Subcutaneous abdominal adipose tissue (tissue), 5 donors: ENCODE data around the gene CCDC82.

Experiments
- H3K27ac ChIP-seq: one replicate; pipeline ENCODE4 v1.7.0; 2013; ENCODE audit warnings: low read depth, mild to moderate bottlenecking, inconsistent platforms, low read length, moderate library complexity
- H3K27me3 ChIP-seq, 5 donors: one replicate each; pipeline ENCODE4 v1.7.0; 2013; ENCODE audit warnings: low read length in 5 of 5, inconsistent platforms in 1 of 5; ENCODE audit not compliant: control insufficient read depth in 5 of 5, insufficient read depth in 4 of 5
- H3K36me3 ChIP-seq, 5 donors: one replicate each; pipeline ENCODE4 v1.7.0; 2013; ENCODE audit warnings: low read length in 5 of 5; ENCODE audit not compliant: control insufficient read depth in 5 of 5, insufficient read depth in 5 of 5
- H3K4me1 ChIP-seq, 5 donors: one replicate each; pipeline ENCODE4 v1.7.0; 2013; ENCODE audit warnings: low read length in 5 of 5, mild to moderate bottlenecking in 3 of 5, moderate library complexity in 1 of 5; ENCODE audit not compliant: control insufficient read depth in 5 of 5, insufficient read depth in 5 of 5
- H3K4me3 ChIP-seq, 5 donors: one replicate each; pipeline ENCODE4 v1.7.0; 2013; ENCODE audit warnings: low read length in 5 of 5, low read depth in 1 of 5
- H3K9ac ChIP-seq, 5 donors: one replicate each; pipeline ENCODE4 v1.7.0; 2013; ENCODE audit warnings: low read length in 5 of 5, mild to moderate bottlenecking in 4 of 5, moderate library complexity in 3 of 5
- H3K9me3 ChIP-seq, 5 donors: one replicate each; pipeline ENCODE4 v1.7.0; 2013; ENCODE audit warnings: low read length in 5 of 5; ENCODE audit not compliant: control insufficient read depth in 5 of 5
- donor health status: healthy.
- donor health status: healthy.
- donor health status: healthy.
- donor health status: healthy.
- donor health status: healthy.

The CCDC82 gene

DNA sequence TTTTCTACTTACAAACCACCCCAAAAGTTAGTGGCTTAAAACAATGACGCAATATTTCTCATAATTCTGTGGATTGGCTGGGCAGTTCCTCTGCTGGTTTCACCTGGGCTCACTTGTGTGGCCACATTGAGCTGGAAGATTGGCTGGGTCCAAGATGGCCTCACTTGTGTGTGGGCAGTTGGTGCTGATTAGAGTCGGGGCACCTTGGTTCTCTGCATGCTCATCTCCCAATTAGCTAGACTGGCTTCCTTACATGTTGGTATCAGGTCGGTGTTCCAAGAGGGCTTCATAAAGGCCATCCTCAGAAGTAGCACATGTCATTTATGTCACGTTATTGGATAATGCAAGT is 59.2 kb downstream of the CCDC82 start:
- no peaks in the 10 kb centered on the region for H3K9me3 ChIP-seq
- H3K27me3 ChIP-seq, result no peaks in the 10 kb centered on the region
- H3K4me1 ChIP-seq, result peaks cover 5 to 52% (median 43%) of the 10 kb centered on the region in 5 donors
- no peak overlapping the region for H3K9ac ChIP-seq
- peaks cover 0 to 6% (median 0%) of the 10 kb centered on the region in 5 donors for H3K36me3 ChIP-seq
- H3K27ac ChIP-seq, result peak overlapping the region; percentile 37
- no peak overlapping the region for H3K4me3 ChIP-seq

GRCh38 chr11:96329855-96330510 is 59.7 kb downstream of the CCDC82 start:
- peaks cover 0 to 6% (median 0%) of the 10 kb centered on the region in 5 donors for H3K36me3 ChIP-seq
- H3K27ac ChIP-seq, result peak overlapping the region; percentile 37
- H3K4me3 ChIP-seq, result no peak overlapping the region
- peaks cover 5 to 51% (median 45%) of the 10 kb centered on the region in 5 donors for H3K4me1 ChIP-seq
- H3K9me3 ChIP-seq, result no peaks in the 10 kb centered on the region
- peak overlapping the region in 1 of 5 donors; percentile 0 for H3K9ac ChIP-seq
- H3K27me3 ChIP-seq, result no peaks in the 10 kb centered on the region

DNA sequence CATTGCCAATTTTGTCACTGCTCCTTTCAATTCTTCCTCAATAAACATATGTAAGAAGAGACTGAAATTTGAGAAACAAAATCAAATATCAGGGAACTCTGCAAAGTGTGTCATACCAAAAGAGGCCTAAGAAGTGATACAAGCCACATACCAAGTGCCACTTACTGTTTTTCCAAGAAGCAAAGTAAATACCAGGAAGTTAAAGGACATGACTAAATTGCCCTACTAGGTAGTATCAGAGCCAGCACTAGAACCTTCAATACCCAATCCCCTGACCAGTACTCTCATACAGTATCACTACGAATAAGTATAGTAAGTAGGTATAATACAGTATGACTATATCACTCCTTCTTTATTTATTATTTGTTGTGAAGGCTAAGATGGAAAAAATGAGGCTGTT is 60.3 kb downstream of the CCDC82 start:
- Histone ChIP-seq H3K27ac (peak overlapping the region; percentile 37), H3K9me3 (no peaks in the 10 kb centered on the region), H3K4me3 (no peak overlapping the region), H3K27me3 (no peaks in the 10 kb centered on the region), H3K9ac (peak overlapping the region in 2 of 5 donors; percentile 0 to 21), H3K36me3 (peaks cover 0 to 5% (median 0%) of the 10 kb centered on the region in 5 donors), H3K4me1 (peaks cover 5 to 57% (median 49%) of the 10 kb centered on the region in 5 donors)

GRCh38 chr11:96328395-96329010 is 61.2 kb downstream of the CCDC82 start:
- Histone ChIP-seq H3K27ac (peak overlapping the region; percentile 37), H3K9me3 (no peaks in the 10 kb centered on the region), H3K4me1 (peaks cover 5 to 57% (median 49%) of the 10 kb centered on the region in 5 donors), H3K4me3 (no peak overlapping the region), H3K27me3 (no peaks in the 10 kb centered on the region), H3K36me3 (no peaks in the 10 kb centered on the region), H3K9ac (no peak overlapping the region)

DNA sequence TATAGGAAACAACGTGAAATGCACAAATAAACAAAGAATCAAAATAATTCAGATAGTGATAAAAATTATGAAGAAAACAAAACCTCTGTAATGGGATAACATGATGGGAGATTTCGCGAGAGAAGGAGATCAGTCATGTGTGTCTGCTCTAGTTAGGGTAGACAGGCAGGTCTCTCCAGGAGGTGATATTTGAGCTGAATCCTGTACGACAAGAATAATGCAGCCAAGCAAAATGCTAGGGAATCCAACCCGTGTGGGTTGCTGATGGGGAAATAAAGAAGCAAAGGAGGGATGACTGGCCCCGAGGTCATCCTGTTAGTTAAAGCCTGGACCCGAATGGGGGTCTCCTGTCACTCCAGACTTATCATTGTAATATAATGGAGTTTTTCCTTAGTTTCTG is 62.8 kb downstream of the CCDC82 start:
- H3K27ac ChIP-seq, result no peak overlapping the region

GRCh38 chr11:96324912-96325311 is 64.8 kb downstream of the CCDC82 start:
- Histone ChIP-seq H3K36me3 (no peaks in the 10 kb centered on the region), H3K9ac (no peak overlapping the region), H3K4me1 (peaks cover 4 to 48% (median 39%) of the 10 kb centered on the region in 5 donors), H3K27ac (peak overlapping the region; percentile 38), H3K27me3 (no peaks in the 10 kb centered on the region), H3K9me3 (no peaks in the 10 kb centered on the region), H3K4me3 (no peak overlapping the region)

More for the DNA sequence above, 62.8 kb downstream of the CCDC82 start:
- Histone ChIP-seq H3K9ac (no peak overlapping the region), H3K36me3 (no peaks in the 10 kb centered on the region), H3K9me3 (no peaks in the 10 kb centered on the region), H3K4me3 (no peak overlapping the region), H3K4me1 (peaks cover 5 to 47% (median 36%) of the 10 kb centered on the region in 5 donors), H3K27me3 (no peaks in the 10 kb centered on the region)

GRCh38 chr11:96323642-96323985 is 66.1 kb downstream of the CCDC82 start:
- Histone ChIP-seq H3K27ac (no peak overlapping the region), H3K4me1 (peaks cover 0 to 42% (median 32%) of the 10 kb centered on the region in 5 donors), H3K9ac (no peak overlapping the region), H3K9me3 (no peaks in the 10 kb centered on the region), H3K36me3 (no peaks in the 10 kb centered on the region), H3K27me3 (no peaks in the 10 kb centered on the region), H3K4me3 (no peak overlapping the region)

DNA sequence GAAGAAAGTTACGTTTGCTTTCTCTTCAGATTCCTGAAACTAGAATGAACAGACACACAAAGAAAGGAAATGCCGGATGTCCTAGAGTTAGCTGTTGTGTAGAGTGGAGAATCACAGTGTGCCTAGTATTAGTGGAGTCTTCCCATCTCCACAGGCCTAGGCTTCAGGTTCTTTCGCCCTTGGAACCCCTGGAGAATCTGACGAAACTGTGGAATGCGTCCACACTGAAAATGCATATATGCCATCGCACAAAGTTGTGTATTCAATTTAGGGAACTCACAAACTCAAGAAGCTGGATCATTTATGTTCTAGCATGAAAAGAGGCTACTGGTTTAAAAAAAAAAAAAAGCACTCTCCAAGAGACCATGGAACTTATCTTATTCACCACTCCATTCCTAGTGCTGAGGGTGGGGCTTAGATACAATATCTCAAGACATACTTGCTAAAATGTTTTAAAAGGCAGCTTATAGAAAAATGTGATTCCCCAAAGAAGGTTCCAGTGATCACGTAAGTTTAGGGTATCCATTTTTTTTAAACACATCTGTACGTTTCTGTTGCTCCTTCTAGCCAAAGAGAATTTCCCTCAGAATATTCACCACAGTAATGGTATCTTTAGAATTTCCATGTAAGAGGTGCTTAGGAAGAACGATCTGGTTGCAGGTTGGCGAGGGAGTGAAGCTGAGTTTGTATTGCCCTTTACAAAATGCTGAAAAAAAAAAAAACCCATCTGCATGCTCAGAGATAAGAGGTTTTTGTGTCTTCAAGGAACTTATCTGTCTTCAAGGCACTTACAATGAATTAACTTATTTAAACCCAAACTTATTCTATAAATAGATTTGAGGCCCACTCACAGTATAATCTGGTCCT is 66.7 kb downstream of the CCDC82 start:
- no peaks in the 10 kb centered on the region for H3K9me3 ChIP-seq
- H3K4me1 ChIP-seq, result peaks cover 0 to 45% (median 32%) of the 10 kb centered on the region in 5 donors
- no peak overlapping the region for H3K27ac ChIP-seq
- H3K27me3 ChIP-seq, result no peaks in the 10 kb centered on the region
- H3K36me3 ChIP-seq, result no peaks in the 10 kb centered on the region
- H3K4me3 ChIP-seq, result no peak overlapping the region
- H3K9ac ChIP-seq, result no peak overlapping the region

DNA sequence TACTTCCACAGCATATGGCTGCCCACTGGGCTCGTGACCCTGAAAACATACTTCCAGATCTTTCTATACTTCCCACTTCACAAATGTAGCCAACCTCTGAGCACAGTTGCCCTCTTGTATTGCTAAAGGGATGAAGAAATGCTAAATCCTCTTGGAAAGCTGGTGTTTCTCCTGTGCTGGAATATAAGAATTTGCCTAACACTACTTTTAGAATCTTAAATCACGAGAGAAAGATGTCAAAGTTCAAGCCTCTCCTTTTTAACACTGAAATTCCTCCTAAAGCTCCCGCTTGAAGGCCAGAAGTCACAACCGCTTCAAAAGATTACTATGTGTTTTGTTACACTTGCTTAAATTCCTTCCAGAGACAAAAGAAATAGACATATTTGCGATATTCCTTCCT is 68.6 kb downstream of the CCDC82 start:
- Histone ChIP-seq H3K27ac (peak overlapping the region; percentile 38), H3K9ac (no peak overlapping the region), H3K27me3 (no peaks in the 10 kb centered on the region), H3K4me3 (peak overlapping the region in 1 of 5 donors; percentile 9), H3K4me1 (peaks cover 0 to 63% (median 48%) of the 10 kb centered on the region in 5 donors), H3K9me3 (no peaks in the 10 kb centered on the region), H3K36me3 (no peaks in the 10 kb centered on the region)
